ENCODE data around the gene SGPL1.

The SGPL1 gene

GRCh38 chr10:70921285-70921684 is 105.5 kb downstream of the SGPL1 start:
- no peak for DNase-seq (ENCODE audit: low spot score)

GRCh38 chr10:70923696-70924095 is 107.9 kb downstream of the SGPL1 start:
- DNase-seq (ENCODE audit: low spot score) = no peak

DNA sequence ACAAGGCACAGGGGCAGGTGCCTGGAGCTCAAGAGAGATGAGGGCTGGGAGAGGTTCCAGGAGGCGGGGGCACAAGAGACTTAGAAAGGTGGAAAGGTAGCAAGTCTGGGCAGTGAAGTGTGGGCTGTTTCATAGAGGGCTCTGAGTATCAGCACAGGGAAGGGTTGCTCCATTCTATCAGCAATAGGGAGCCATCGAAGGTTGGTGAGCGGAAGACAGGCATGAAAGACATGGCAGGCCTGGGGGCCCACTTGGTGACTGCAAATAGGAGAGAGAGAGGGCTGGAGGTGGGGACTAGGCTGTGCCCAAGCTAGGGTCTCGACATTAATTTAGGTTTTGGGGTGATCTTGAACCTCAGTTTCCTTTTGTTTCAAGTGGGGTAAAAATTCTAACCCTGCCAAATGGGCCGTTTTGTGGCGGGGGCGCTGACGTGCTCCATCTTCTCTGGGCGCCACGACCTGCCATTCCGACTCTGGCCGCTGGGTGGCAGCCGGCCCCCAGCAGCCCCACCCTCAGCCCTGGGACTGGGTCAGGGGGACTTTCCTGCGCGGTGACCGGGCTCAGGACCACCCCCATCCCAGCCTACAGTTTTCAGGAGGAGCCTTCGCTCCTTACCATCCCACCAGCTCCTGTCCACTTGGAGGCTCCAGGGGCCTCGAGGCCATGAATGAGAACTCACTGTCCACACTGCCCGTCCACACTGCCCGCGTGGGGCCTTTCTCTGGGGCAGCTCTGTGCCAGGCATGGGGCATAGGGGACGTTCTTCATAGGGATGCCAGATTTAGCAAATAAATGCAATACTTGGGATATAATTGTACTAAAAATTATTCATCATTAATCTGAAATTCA is 109.9 kb downstream of the SGPL1 start:
- peak; percentile 16 for DNase-seq (ENCODE audit: low spot score)

DNA sequence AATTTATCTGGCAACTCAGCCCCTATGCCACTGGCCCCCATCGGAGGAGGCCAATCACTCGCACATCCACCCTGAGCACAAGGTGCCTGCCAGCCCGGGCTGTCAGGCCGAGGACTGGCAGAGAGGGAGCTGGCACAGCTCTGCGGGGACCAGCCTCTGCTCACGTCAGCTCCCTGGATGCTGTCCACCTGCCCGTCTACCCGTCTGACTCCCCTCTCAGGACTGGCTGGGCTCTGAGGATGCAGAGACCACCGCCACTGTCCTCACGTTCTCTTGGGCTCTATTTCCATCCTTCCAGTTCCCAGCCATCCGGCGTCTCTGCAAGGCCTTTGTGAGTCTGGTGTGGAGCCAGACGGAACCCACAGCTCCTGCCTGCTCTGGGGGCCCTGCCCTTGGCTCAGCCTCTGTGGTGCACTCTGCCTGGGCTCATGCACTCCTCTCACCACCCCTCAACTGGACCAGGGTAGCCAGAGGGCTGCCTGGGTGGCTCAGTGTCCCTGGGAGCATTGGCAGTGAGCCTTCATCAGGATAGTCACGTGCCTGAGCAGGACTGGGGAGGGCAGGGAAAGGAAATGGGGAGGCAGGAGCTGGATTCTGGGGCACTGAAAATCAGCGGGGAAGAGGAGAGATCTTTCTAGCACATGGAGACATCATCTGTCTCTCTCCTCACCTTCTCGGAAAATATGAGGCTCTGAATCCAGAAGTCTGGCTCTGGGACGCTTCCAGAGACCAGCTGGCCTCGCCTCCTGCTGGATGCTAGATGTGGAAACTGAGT is 110.7 kb downstream of the SGPL1 start:
- no peak for DNase-seq (ENCODE audit: low spot score)

- DNase-seq (ENCODE audit: low spot score) = no peak
Measured at GRCh38 chr10:70927189-70927943, 111.6 kb downstream of the SGPL1 start.

GRCh38 chr10:70928140-70928539 is 112.4 kb downstream of the SGPL1 start:
- no peak for DNase-seq (ENCODE audit: low spot score)

GRCh38 chr10:70930263-70931000 is 114.7 kb downstream of the SGPL1 start:
- no peak for DNase-seq (ENCODE audit: low spot score)

Data from kidney capillary endothelial cell (primary cell).